Osteoblast (primary cell): ENCODE results near the gene COL6A2. TPM values are rescaled to one million over a fixed set of nuclear protein-coding genes. Genes with fewer than 3 reads are reported as not detected.
"Not testable (repeated sequence)": the region's sequence is repeated elsewhere in the genome, so short reads cannot be mapped to it uniquely, and the experiment has no call there.

Experiments
- DNase-seq: peaks from one replicate; pipeline ENCODE4 v3.0.0; 2011; ENCODE audit warnings: low spot score, mixed read lengths; ENCODE audit not compliant: insufficient read length; ENCODE audit errors: missing footprints
- H2AFZ ChIP-seq: 2 replicates; pipeline ENCODE4 v1.6.0; 2011; ENCODE audit warnings: mild to moderate bottlenecking, low read length
- H3K27ac ChIP-seq: 2 replicates; pipeline ENCODE4 v1.5.1; 2011; ENCODE audit warnings: mild to moderate bottlenecking, low read depth, low read length, moderate library complexity
- H3K27me3 ChIP-seq: 2 replicates; pipeline ENCODE4 v1.6.0; 2012; ENCODE audit warnings: mild to moderate bottlenecking, control low read depth, inconsistent platforms, low read length, moderate library complexity; ENCODE audit not compliant: insufficient read depth
- H3K36me3 ChIP-seq: 2 replicates; pipeline ENCODE4 v1.5.1; 2011; ENCODE audit warnings: mild to moderate bottlenecking, low read length, control low read depth, moderate library complexity; ENCODE audit not compliant: insufficient read depth
- H3K4me1 ChIP-seq: 2 replicates; pipeline ENCODE4 v1.5.1; 2011; ENCODE audit warnings: mild to moderate bottlenecking, low read length, control low read depth, moderate library complexity; ENCODE audit not compliant: insufficient read depth
- H3K4me2 ChIP-seq: 2 replicates; pipeline ENCODE4 v1.6.0; 2011; ENCODE audit warnings: mild to moderate bottlenecking, low read length; ENCODE audit not compliant: insufficient read depth
- H3K4me3 ChIP-seq: fragments of 200-600 bp; sonication (generic); 3 replicates; pipeline ENCODE4 v1.5.1; 2012; ENCODE audit warnings: mild to moderate bottlenecking, low read length, inconsistent platforms; ENCODE audit not compliant: insufficient read depth
- H3K79me2 ChIP-seq: 2 replicates; pipeline ENCODE4 v1.6.0; 2012; ENCODE audit warnings: mild to moderate bottlenecking, low read length, control low read depth, inconsistent platforms; ENCODE audit not compliant: insufficient read depth
- H3K9me3 ChIP-seq: 2 replicates; pipeline ENCODE4 v1.5.1; 2011; ENCODE audit warnings: low read depth, low read length, control low read depth
- H4K20me1 ChIP-seq: 2 replicates; pipeline ENCODE4 v1.6.0; 2012; ENCODE audit warnings: mild to moderate bottlenecking, low read length, control low read depth; ENCODE audit not compliant: insufficient read depth
- total RNA-seq: library from RNA; depleted of rRNA; stranded (reverse); fragments of >200 nt; gene quantifications from 2 replicates; pipeline ENCODE4 v1.2.3, GENCODE V29; 2012
- TF ChIP-seq, protein P1 (sequence below): IDR thresholded peaks from 2 replicates; pipeline ENCODE4 v1.5.1; 2011; ENCODE audit warnings: mild to moderate bottlenecking, low read depth, low read length, moderate library complexity; ENCODE audit errors: extremely low read depth

The COL6A2 gene
- total RNA-seq, 1 donor = 1,265 TPM

DNA sequence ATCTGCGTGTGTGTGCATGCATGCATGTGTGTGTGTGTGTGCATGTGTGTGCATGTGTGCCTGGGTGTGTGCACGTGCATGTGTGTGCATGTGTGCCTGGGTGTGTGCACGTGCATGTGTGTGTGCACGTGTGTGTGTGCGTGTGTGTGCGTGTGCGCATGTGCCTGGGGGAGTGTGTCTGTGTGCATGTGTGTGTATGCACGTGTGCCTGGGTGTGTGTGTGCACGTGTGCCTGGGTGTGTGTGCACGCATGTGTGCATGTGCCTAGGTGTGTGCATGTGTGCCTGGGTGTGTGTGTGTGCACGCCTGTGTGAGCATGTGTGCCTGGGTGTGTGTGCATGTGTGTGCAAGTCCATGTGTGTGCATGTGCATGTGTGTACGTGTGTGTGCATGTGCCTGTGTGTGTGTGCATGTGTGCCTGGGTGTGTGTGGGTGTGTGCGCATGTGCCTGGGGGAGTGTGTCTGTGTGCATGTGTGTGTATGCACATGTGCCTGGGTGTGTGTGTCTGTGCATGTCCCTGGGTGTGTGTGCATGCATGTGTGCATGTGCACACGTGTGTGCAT lies 29.3 kb upstream of the COL6A2 start:
- H3K4me3 ChIP-seq = no peak overlapping the region
- H2AFZ ChIP-seq = no peak overlapping the region
- no peaks in the 10 kb centered on the region for H3K27me3 ChIP-seq
- H3K36me3 ChIP-seq = no peaks in the 10 kb centered on the region
- H3K27ac ChIP-seq = no peak overlapping the region
- H3K79me2 ChIP-seq = no peaks in the 10 kb centered on the region
- no peak overlapping the region for H3K4me2 ChIP-seq
- H3K9me3 ChIP-seq = no peaks in the 10 kb centered on the region
- peaks cover 26% of the 10 kb centered on the region for H3K4me1 ChIP-seq
- no peaks in the 10 kb centered on the region for H4K20me1 ChIP-seq
- no peak for DNase-seq
- TF ChIP-seq, protein P1, sequence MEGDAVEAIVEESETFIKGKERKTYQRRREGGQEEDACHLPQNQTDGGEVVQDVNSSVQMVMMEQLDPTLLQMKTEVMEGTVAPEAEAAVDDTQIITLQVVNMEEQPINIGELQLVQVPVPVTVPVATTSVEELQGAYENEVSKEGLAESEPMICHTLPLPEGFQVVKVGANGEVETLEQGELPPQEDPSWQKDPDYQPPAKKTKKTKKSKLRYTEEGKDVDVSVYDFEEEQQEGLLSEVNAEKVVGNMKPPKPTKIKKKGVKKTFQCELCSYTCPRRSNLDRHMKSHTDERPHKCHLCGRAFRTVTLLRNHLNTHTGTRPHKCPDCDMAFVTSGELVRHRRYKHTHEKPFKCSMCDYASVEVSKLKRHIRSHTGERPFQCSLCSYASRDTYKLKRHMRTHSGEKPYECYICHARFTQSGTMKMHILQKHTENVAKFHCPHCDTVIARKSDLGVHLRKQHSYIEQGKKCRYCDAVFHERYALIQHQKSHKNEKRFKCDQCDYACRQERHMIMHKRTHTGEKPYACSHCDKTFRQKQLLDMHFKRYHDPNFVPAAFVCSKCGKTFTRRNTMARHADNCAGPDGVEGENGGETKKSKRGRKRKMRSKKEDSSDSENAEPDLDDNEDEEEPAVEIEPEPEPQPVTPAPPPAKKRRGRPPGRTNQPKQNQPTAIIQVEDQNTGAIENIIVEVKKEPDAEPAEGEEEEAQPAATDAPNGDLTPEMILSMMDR = no peak

DNA sequence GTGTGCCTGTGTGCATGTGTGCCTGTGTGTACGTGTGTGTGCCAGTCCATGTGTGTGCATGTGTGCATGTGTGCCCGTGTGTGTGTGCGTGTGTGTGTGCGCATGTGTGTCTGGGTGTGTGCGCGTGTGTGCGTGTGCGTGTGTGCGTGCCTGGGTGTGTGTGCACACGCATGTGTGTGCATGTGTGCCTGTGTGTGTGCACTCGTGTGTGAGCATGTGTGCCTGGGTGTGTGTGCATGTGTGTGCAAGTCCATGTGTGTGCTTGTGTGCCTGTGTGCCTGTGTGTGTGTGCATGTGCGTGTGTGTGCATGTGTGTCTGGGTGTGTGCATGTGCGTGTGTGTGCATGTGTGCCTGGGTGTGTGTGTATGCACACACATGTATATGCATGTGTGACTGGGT lies 28.7 kb upstream of the COL6A2 start:
- TF ChIP-seq, protein P1 = no peak
- Histone ChIP-seq H3K4me1 (peaks cover 26% of the 10 kb centered on the region), H3K36me3 (no peaks in the 10 kb centered on the region), H3K27me3 (no peaks in the 10 kb centered on the region), H3K27ac (no peak overlapping the region), H4K20me1 (no peaks in the 10 kb centered on the region), H3K4me2 (no peak overlapping the region), H3K4me3 (no peak overlapping the region), H3K79me2 (no peaks in the 10 kb centered on the region), H3K9me3 (no peaks in the 10 kb centered on the region), H2AFZ (no peak overlapping the region)
- DNase-seq = no peak

DNA sequence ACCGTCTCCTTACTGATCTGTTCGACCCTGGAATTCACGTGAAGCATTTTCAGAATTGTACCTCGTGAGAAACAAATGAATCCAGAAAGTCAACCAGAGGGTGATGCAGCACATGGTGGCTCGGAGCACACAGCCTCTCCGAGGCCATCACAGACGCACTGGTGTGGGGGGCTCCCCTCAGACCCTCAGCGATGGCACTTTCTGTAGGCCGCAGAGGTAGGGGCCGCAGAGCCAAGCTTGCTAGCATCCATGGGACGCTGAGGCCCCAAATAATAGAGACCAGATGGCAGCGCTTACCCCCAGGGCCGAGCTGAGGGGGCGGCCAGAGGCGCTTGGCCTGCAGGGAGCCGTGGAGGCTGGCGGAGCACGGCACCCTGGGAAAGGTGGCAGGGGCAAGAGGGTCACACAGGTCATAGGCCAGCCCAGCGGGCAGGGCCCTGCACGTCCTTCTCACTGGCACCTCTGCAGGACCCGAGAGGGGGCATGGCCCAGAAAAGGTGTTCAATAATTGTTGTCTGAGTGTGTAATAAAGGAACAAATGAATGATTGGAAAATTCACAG lies 28.1 kb upstream of the COL6A2 start:
- H3K36me3 ChIP-seq = no peaks in the 10 kb centered on the region
- no peak overlapping the region for H3K27ac ChIP-seq
- no peak overlapping the region for H2AFZ ChIP-seq
- no peaks in the 10 kb centered on the region for H3K27me3 ChIP-seq
- peak; percentile 38 for DNase-seq
- H3K9me3 ChIP-seq = no peaks in the 10 kb centered on the region
- no peaks in the 10 kb centered on the region for H4K20me1 ChIP-seq
- TF ChIP-seq, protein P1 = no peak
- H3K79me2 ChIP-seq = no peaks in the 10 kb centered on the region
- H3K4me3 ChIP-seq = no peak overlapping the region
- H3K4me2 ChIP-seq = no peak overlapping the region
- peaks cover 25% of the 10 kb centered on the region for H3K4me1 ChIP-seq

DNA sequence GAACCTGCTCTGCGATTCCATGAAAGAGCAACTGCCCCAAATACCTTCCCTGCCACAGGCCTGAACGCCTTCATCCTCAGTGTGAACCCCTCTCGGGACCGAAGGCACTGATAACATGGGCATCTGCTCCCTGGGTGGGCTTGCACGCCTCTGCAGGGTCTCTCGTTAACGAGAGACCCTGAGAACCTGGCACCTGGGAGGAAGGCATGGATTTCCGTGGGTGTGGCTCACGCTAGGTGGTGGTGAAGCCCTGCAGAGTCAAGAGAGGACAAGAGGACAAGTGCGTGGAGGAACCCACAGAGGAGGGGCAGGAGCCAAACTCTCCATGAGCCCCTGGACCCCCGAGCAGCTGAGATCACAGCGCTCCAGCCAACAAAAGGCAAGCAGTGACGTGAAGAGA lies 26.8 kb upstream of the COL6A2 start:
- TF ChIP-seq, protein P1 = no peak
- Histone ChIP-seq H4K20me1 (no peaks in the 10 kb centered on the region), H3K4me2 (no peak overlapping the region), H3K4me1 (peaks cover 13% of the 10 kb centered on the region), H3K9me3 (no peaks in the 10 kb centered on the region), H3K79me2 (no peaks in the 10 kb centered on the region), H3K27ac (no peak overlapping the region), H2AFZ (no peak overlapping the region), H3K36me3 (no peaks in the 10 kb centered on the region), H3K27me3 (no peaks in the 10 kb centered on the region), H3K4me3 (no peak overlapping the region)
- DNase-seq = no peak

DNA sequence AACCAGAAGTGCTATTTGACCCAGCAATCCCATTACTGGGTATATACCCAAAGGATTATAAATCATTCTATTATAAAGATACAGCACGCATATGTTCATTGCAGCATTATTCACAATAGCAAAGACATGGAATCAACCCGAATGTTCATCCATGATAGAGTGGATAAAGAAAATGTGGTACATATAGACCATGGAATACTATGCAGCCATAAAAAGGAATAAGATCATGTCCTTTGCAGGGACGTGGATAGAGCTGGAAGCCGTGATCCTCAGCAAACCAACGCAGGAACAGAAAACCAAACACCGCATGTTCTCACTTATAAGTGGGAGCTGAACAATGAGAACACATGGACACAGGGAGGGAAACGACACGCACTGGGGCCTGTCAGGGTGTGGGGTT lies 21.2 kb upstream of the COL6A2 start:
- H3K27ac ChIP-seq, H3K4me2 ChIP-seq, H3K79me2 ChIP-seq, H3K36me3 ChIP-seq, H4K20me1 ChIP-seq, H2AFZ ChIP-seq, H3K4me3 ChIP-seq, H3K9me3 ChIP-seq, DNase-seq, H3K27me3 ChIP-seq: not testable (repeated sequence)
- peaks cover 25% of the 10 kb centered on the region for H3K4me1 ChIP-seq
